ENCODE results near the gene SKIC2.

- TF ChIP-seq CTCF (tag by site-specific recombination; IDR thresholded peaks at IDR 0.05) (no peak), ZFP37 (tag by site-specific recombination; IDR thresholded peaks at IDR 0.05) (no peak), ZNF324 (tag by site-specific recombination; IDR thresholded peaks at IDR 0.05) (no peak), SP2 (tag by site-specific recombination; IDR thresholded peaks at IDR 0.05) (no peak), REST (tag by site-specific recombination; IDR thresholded peaks at IDR 0.05) (no peak), MZF1 (tag by site-specific recombination; IDR thresholded peaks at IDR 0.05; ENCODE audit: borderline replicate concordance) (no peak), ZNF423 (tag by site-specific recombination; IDR thresholded peaks at IDR 0.05) (no peak), ATF2 (tag by site-specific recombination; IDR thresholded peaks at IDR 0.05; ENCODE audit: low read depth) (no peak), ZNF76 (tag by site-specific recombination; IDR thresholded peaks at IDR 0.05; ENCODE audit: borderline replicate concordance, low read depth) (no peak), BCL11B (tag by site-specific recombination; IDR thresholded peaks at IDR 0.05; ENCODE audit: low read depth) (no peak)
Observed at GRCh38 chr6:31915756-31916155, 43.2 kb upstream of the SKIC2 start.

Data from HEK293 (cell line).